Neural cell (in vitro differentiated cells): ENCODE results near the gene TRPV2. TPM values are rescaled to one million over a fixed set of nuclear protein-coding genes. Genes with fewer than 3 reads are reported as not detected.

Source experiments
- H2AFZ ChIP-seq: fragments of 200-600, 300-800 bp; sonication (generic), shearing (Covaris generic); 2 replicates; pipeline ENCODE4 v1.6.0; 2014; ENCODE audit warnings: low read depth, mild to moderate bottlenecking, antibody characterized with exemption, low read length, moderate library complexity
- H3F3A ChIP-seq: fragments of 200-600 bp; shearing (Covaris generic); 2 replicates; pipeline ENCODE4 v1.6.1; 2016; ENCODE audit warnings: mild to moderate bottlenecking, moderate library complexity, mixed read lengths, antibody characterized with exemption, low read length; ENCODE audit not compliant: insufficient read depth, poor library complexity, severe bottlenecking
- H3K27ac ChIP-seq: fragments of 200-600, 300-800 bp; sonication (generic), shearing (Covaris generic); 2 replicates; pipeline ENCODE4 v1.5.1; 2014; ENCODE audit warnings: mild to moderate bottlenecking, low read length, moderate library complexity
- H3K27me3 ChIP-seq: fragments of 300-800, 200-600 bp; sonication (generic), shearing (Covaris generic); 2 replicates; pipeline ENCODE4 v1.6.0; 2014; ENCODE audit warnings: mild to moderate bottlenecking, low read depth, low read length, moderate library complexity; ENCODE audit not compliant: insufficient read depth
- H3K36me3 ChIP-seq: fragments of 300-800, 200-600 bp; sonication (generic), shearing (Covaris generic); 2 replicates; pipeline ENCODE4 v1.5.1; 2014; ENCODE audit warnings: mild to moderate bottlenecking, antibody characterized with exemption, low read length, moderate library complexity; ENCODE audit not compliant: insufficient read depth
- H3K4me2 ChIP-seq: fragments of 300-800, 200-600 bp; sonication (generic), shearing (Covaris generic); 2 replicates; pipeline ENCODE4 v1.6.0; 2014; ENCODE audit warnings: mild to moderate bottlenecking, low read length
- H3K4me3 ChIP-seq: fragments of 300-800, 200-600 bp; sonication (generic), shearing (Covaris generic); 2 replicates; pipeline ENCODE4 v1.5.1; 2014; ENCODE audit warnings: mild to moderate bottlenecking, low read length, moderate library complexity
- H3K79me2 ChIP-seq: fragments of 200-600 bp; shearing (Covaris generic); replicated peaks from 2 replicates; pipeline ENCODE4 v1.6.0; 2014; ENCODE audit warnings: mild to moderate bottlenecking, low read length, moderate library complexity; ENCODE audit not compliant: insufficient read depth
- H3K9ac ChIP-seq: fragments of 300-800, 200-600 bp; sonication (generic), shearing (Covaris generic); 2 replicates; pipeline ENCODE4 v1.6.1; 2016; ENCODE audit warnings: mild to moderate bottlenecking, low read length, mixed read lengths
- H3K9me2 ChIP-seq: fragments of 200-600 bp; shearing (Covaris generic); 2 replicates; pipeline ENCODE4 v1.6.1; 2016; ENCODE audit warnings: mild to moderate bottlenecking, low read length, mixed read lengths; ENCODE audit not compliant: insufficient read depth
- H3K9me3 ChIP-seq: fragments of 200-600, 300-800 bp; sonication (generic), shearing (Covaris generic); 2 replicates; pipeline ENCODE4 v1.6.1; 2016; ENCODE audit warnings: mild to moderate bottlenecking, mixed run types, low read length, moderate library complexity, mixed read lengths
- H4K20me1 ChIP-seq: fragments of 200-600 bp; shearing (Covaris generic); 2 replicates; pipeline ENCODE4 v1.6.1; 2016; ENCODE audit warnings: mild to moderate bottlenecking, mixed run types; ENCODE audit not compliant: insufficient read depth
- EP300 ChIP-seq: fragments of 450-650 bp; conservative IDR thresholded peaks from 2 replicates; pipeline ENCODE4 v1.6.1; 2014; ENCODE audit warnings: antibody characterized with exemption, mild to moderate bottlenecking, moderate library complexity; ENCODE audit not compliant: poor library complexity, severe bottlenecking
- EZH2 ChIP-seq: fragments of 200-600, 300-800 bp; shearing (Covaris generic), sonication (generic); IDR thresholded peaks from 2 replicates; pipeline ENCODE4 v1.6.1; 2014; ENCODE audit warnings: antibody characterized with exemption, low read length, borderline replicate concordance, mild to moderate bottlenecking; ENCODE audit not compliant: insufficient read depth, poor library complexity, severe bottlenecking
- MXI1 ChIP-seq: fragments of 450-650 bp; conservative IDR thresholded peaks from 2 replicates; pipeline ENCODE4 v1.6.1; 2014; ENCODE audit warnings: antibody characterized with exemption, mild to moderate bottlenecking; ENCODE audit not compliant: poor library complexity, severe bottlenecking
- POLR2AphosphoS5 ChIP-seq: IDR thresholded peaks from 2 replicates; pipeline ENCODE4 v1.6.1; 2012
- RAD21 ChIP-seq: fragments of 450-650 bp; conservative IDR thresholded peaks from 2 replicates; pipeline ENCODE4 v1.6.1; 2014; ENCODE audit warnings: antibody characterized with exemption, mild to moderate bottlenecking, moderate library complexity
- SMC3 ChIP-seq: fragments of 450-650 bp; conservative IDR thresholded peaks from 2 replicates; pipeline ENCODE4 v1.6.1; 2014; ENCODE audit warnings: antibody characterized with exemption, mild to moderate bottlenecking, moderate library complexity; ENCODE audit not compliant: poor library complexity
- TAF1 ChIP-seq: IDR thresholded peaks from 2 replicates; pipeline ENCODE4 v1.6.1; 2012; ENCODE audit warnings: low read depth
- polyA plus RNA-seq: library from polyadenylated mRNA; depleted of rRNA; stranded (reverse); fragments of >200 nt; gene quantifications from 2 replicates; pipeline ENCODE4 v1.2.3, GENCODE V29; 2014
- TF ChIP-seq, protein P1 (sequence below): fragments of 450-650 bp; IDR thresholded peaks from 2 replicates; pipeline ENCODE4 v1.5.1; 2014; ENCODE audit warnings: antibody characterized with exemption, mild to moderate bottlenecking, moderate library complexity; ENCODE audit not compliant: poor library complexity, severe bottlenecking
- TF ChIP-seq, protein P2 (sequence below): IDR thresholded peaks from 2 replicates; pipeline ENCODE4 v1.6.1; 2012; ENCODE audit warnings: borderline replicate concordance

Gene TRPV2
- polyA plus RNA-seq, 1 donor from 2014 or later, result not detected

DNA sequence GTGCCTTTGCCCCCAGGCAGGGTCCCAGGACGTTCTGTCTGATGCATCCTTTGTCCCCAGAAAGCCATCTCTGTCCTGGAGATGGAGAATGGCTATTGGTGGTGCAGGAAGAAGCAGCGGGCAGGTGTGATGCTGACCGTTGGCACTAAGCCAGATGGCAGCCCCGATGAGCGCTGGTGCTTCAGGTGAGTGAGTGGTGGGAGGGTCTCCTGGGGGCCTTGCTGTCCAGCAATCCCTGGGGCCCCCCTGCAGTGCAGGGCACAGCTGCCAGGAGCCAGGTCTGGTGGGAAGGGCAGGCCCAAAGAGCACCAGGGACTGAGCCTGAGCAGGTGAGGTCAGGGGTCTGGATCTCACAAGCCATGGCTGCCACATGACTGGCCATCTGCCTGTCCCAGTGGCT lies 18.1 kb downstream of the TRPV2 start:
- TF ChIP-seq EZH2 (no peak), TAF1 (no peak), MXI1 (no peak), POLR2AphosphoS5 (no peak), EP300 (no peak), RAD21 (no peak), SMC3 (no peak)
- TF ChIP-seq, protein P1, sequence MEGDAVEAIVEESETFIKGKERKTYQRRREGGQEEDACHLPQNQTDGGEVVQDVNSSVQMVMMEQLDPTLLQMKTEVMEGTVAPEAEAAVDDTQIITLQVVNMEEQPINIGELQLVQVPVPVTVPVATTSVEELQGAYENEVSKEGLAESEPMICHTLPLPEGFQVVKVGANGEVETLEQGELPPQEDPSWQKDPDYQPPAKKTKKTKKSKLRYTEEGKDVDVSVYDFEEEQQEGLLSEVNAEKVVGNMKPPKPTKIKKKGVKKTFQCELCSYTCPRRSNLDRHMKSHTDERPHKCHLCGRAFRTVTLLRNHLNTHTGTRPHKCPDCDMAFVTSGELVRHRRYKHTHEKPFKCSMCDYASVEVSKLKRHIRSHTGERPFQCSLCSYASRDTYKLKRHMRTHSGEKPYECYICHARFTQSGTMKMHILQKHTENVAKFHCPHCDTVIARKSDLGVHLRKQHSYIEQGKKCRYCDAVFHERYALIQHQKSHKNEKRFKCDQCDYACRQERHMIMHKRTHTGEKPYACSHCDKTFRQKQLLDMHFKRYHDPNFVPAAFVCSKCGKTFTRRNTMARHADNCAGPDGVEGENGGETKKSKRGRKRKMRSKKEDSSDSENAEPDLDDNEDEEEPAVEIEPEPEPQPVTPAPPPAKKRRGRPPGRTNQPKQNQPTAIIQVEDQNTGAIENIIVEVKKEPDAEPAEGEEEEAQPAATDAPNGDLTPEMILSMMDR, result no peak
- TF ChIP-seq, protein P2, sequence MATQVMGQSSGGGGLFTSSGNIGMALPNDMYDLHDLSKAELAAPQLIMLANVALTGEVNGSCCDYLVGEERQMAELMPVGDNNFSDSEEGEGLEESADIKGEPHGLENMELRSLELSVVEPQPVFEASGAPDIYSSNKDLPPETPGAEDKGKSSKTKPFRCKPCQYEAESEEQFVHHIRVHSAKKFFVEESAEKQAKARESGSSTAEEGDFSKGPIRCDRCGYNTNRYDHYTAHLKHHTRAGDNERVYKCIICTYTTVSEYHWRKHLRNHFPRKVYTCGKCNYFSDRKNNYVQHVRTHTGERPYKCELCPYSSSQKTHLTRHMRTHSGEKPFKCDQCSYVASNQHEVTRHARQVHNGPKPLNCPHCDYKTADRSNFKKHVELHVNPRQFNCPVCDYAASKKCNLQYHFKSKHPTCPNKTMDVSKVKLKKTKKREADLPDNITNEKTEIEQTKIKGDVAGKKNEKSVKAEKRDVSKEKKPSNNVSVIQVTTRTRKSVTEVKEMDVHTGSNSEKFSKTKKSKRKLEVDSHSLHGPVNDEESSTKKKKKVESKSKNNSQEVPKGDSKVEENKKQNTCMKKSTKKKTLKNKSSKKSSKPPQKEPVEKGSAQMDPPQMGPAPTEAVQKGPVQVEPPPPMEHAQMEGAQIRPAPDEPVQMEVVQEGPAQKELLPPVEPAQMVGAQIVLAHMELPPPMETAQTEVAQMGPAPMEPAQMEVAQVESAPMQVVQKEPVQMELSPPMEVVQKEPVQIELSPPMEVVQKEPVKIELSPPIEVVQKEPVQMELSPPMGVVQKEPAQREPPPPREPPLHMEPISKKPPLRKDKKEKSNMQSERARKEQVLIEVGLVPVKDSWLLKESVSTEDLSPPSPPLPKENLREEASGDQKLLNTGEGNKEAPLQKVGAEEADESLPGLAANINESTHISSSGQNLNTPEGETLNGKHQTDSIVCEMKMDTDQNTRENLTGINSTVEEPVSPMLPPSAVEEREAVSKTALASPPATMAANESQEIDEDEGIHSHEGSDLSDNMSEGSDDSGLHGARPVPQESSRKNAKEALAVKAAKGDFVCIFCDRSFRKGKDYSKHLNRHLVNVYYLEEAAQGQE, result no peak
- H2AFZ ChIP-seq, result no peak overlapping the region
- H3K79me2 ChIP-seq, result no peaks in the 10 kb centered on the region
- H3K9ac ChIP-seq, result no peak overlapping the region
- no peaks in the 10 kb centered on the region for H3K27me3 ChIP-seq
- no peak overlapping the region for H3K27ac ChIP-seq
- no peaks in the 10 kb centered on the region for H4K20me1 ChIP-seq
- no peak overlapping the region for H3K4me3 ChIP-seq
- H3K36me3 ChIP-seq, result no peaks in the 10 kb centered on the region
- no peaks in the 10 kb centered on the region for H3F3A ChIP-seq
- H3K9me2 ChIP-seq, result no peaks in the 10 kb centered on the region
- no peak overlapping the region for H3K4me2 ChIP-seq
- no peaks in the 10 kb centered on the region for H3K9me3 ChIP-seq

DNA sequence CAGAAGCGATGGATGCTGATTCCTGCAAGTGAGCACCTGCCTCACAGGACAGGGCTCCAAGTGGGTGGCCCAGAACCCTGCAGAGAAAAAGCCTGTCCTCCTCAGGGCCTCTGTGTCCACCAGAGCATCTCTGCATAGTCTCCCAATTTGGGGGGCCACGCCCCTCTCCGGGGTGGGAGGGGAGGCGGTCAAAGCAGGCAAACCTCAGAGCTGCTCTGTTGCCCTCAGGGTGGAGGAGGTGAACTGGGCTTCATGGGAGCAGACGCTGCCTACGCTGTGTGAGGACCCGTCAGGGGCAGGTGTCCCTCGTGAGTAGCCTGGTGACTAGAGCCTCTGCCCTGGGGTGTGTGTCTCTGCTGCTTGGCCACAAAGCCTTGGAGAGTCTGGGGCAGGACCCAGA lies 19.3 kb downstream of the TRPV2 start:
- H3K9me2 ChIP-seq, result no peaks in the 10 kb centered on the region
- TF ChIP-seq, protein P1, result no peak
- no peak for TF ChIP-seq RAD21
- TF ChIP-seq TAF1, result no peak
- TF ChIP-seq POLR2AphosphoS5, result no peak
- TF ChIP-seq MXI1, result no peak
- TF ChIP-seq, protein P2, result no peak
- TF ChIP-seq EZH2, result no peak
- TF ChIP-seq EP300, result no peak
- no peak for TF ChIP-seq SMC3
- H3K9ac ChIP-seq, result no peak overlapping the region
- no peaks in the 10 kb centered on the region for H4K20me1 ChIP-seq
- H3F3A ChIP-seq, result no peaks in the 10 kb centered on the region
- peaks cover 8% of the 10 kb centered on the region for H3K79me2 ChIP-seq
- no peaks in the 10 kb centered on the region for H3K27me3 ChIP-seq
- H2AFZ ChIP-seq, result no peak overlapping the region
- H3K4me3 ChIP-seq, result no peak overlapping the region
- H3K27ac ChIP-seq, result no peak overlapping the region
- no peaks in the 10 kb centered on the region for H3K9me3 ChIP-seq
- no peak overlapping the region for H3K4me2 ChIP-seq
- H3K36me3 ChIP-seq, result no peaks in the 10 kb centered on the region
